NCI-H1694 treated with DMSO at 0.1 percent for 48 hours (cell line): Measurements from ENCODE around the gene NRXN2.
A peak's percentile ranks its signal among the peaks of the same experiment; 100 is the strongest.

ENCODE experiments used
- DNase-seq: peaks from one replicate; lab custom pipeline; 2025; lab: John Stamatoyannopoulos, UW

Gene NRXN2

GRCh38 chr11:64627371-64627770 is 95.6 kb downstream of the NRXN2 start:
- peak; percentile 54 for DNase-seq

- no peak for DNase-seq
Observed at GRCh38 chr11:64626637-64627036, 96.4 kb downstream of the NRXN2 start.

GRCh38 chr11:64624883-64625481 is 98.0 kb downstream of the NRXN2 start:
- DNase-seq, result no peak

- no peak for DNase-seq
Observed at GRCh38 chr11:64622681-64623080, 100.3 kb downstream of the NRXN2 start.

GRCh38 chr11:64621283-64622019 is 101.5 kb downstream of the NRXN2 start:
- DNase-seq, result no peak

GRCh38 chr11:64620381-64620971 is 102.5 kb downstream of the NRXN2 start:
- DNase-seq, result no peak

- no peak for DNase-seq
Observed at GRCh38 chr11:64619811-64620380, 103.1 kb downstream of the NRXN2 start.

- no peak for DNase-seq
Observed at GRCh38 chr11:64619196-64619595, 103.8 kb downstream of the NRXN2 start.

GRCh38 chr11:64616817-64617216 is 106.2 kb downstream of the NRXN2 start:
- no peak for DNase-seq

GRCh38 chr11:64614917-64615316 is 108.1 kb downstream of the NRXN2 start:
- DNase-seq, result no peak

GRCh38 chr11:64613648-64614047 is 109.3 kb downstream of the NRXN2 start:
- DNase-seq, result no peak

GRCh38 chr11:64611869-64612646 is 110.9 kb downstream of the NRXN2 start:
- DNase-seq, result no peak

GRCh38 chr11:64611176-64611575 is 111.8 kb downstream of the NRXN2 start:
- no peak for DNase-seq

- no peak for DNase-seq
Observed at GRCh38 chr11:64610596-64610995, 112.4 kb downstream of the NRXN2 start.

- no peak for DNase-seq
Observed at GRCh38 chr11:64609436-64610047, 113.5 kb downstream of the NRXN2 start.

- no peak for DNase-seq
Observed at GRCh38 chr11:64608636-64609035, 114.4 kb downstream of the NRXN2 start.

- DNase-seq, result no peak
Observed at GRCh38 chr11:64608046-64608445, 115.0 kb downstream of the NRXN2 start.

GRCh38 chr11:64607381-64607985 is 115.5 kb downstream of the NRXN2 start:
- no peak for DNase-seq

- DNase-seq, result no peak
Observed at GRCh38 chr11:64606796-64607380, 116.1 kb downstream of the NRXN2 start.

GRCh38 chr11:64605656-64606585 is 117.1 kb downstream of the NRXN2 start:
- DNase-seq, result no peak
